A549 (cell line): ENCODE measurements around the gene ACTA2.

ENCODE experiments used
- POLR2A ChIP-seq: IDR thresholded peaks from 2 replicates; pipeline ENCODE4 v1.6.1; 2012; ENCODE audit warnings: mild to moderate bottlenecking, low read length
- TF ChIP-seq, protein P1 (sequence below): fragments of 450-650 bp; IDR thresholded peaks from 2 replicates; pipeline ENCODE4 v1.6.1; 2014; ENCODE audit warnings: antibody characterized with exemption
- TF ChIP-seq, protein P2 (sequence below): fragments of >200 bp; sonication (Bioruptor Twin); formaldehyde crosslinking; IDR thresholded peaks from 3 replicates; pipeline ENCODE4 v1.5.1; 2016

DNA sequence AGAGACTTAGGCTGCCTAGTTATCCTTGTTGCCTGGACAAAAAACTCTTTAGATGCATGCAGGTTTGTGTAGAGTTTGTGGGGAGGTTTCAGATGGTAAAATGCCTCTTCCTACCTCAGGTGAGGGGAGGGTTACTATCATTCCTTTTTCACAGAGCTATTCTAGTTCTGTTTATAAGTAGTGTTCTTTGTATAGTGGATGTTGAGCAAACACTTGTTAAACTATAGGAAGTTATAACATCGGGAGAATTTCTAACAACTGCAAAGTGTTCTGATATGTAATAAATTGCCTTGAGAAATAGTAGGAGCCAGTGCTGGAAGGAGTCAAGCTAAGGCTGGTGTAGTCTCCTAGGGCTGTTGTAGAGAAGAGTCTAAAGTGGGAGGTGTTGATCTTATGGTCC is 31.4 kb upstream of the ACTA2 start:
- no peak for TF ChIP-seq POLR2A
- TF ChIP-seq, protein P1, sequence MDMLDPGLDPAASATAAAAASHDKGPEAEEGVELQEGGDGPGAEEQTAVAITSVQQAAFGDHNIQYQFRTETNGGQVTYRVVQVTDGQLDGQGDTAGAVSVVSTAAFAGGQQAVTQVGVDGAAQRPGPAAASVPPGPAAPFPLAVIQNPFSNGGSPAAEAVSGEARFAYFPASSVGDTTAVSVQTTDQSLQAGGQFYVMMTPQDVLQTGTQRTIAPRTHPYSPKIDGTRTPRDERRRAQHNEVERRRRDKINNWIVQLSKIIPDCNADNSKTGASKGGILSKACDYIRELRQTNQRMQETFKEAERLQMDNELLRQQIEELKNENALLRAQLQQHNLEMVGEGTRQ: no peak
- TF ChIP-seq, protein P2, sequence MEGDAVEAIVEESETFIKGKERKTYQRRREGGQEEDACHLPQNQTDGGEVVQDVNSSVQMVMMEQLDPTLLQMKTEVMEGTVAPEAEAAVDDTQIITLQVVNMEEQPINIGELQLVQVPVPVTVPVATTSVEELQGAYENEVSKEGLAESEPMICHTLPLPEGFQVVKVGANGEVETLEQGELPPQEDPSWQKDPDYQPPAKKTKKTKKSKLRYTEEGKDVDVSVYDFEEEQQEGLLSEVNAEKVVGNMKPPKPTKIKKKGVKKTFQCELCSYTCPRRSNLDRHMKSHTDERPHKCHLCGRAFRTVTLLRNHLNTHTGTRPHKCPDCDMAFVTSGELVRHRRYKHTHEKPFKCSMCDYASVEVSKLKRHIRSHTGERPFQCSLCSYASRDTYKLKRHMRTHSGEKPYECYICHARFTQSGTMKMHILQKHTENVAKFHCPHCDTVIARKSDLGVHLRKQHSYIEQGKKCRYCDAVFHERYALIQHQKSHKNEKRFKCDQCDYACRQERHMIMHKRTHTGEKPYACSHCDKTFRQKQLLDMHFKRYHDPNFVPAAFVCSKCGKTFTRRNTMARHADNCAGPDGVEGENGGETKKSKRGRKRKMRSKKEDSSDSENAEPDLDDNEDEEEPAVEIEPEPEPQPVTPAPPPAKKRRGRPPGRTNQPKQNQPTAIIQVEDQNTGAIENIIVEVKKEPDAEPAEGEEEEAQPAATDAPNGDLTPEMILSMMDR: no peak
